Measurements from ENCODE around the gene OPN3. TPM values are rescaled to one million over a fixed set of nuclear protein-coding genes. Genes with fewer than 3 reads are reported as not detected.

Gene OPN3
- total RNA-seq, 1 donor from 2014 or later = 114 TPM

DNA sequence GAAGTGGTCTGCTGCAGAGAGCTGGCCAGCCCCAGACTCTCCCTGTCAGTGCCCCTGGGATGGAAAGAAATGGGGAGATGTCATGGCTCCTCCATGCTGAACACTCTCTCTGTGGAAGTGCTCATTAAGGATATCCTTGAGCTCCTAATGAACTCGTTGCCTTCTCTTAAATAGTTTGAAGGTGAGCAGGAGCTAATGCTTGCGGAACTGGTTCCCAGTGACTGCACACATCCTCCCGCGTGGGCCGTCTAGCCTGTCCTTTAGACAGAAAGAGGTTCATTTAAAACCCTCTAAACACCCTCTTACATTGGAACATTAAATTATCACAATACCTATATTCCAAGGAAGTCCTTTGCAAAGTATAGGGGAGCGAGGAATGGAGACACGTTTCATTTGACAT lies 6.0 kb upstream of the OPN3 start:
- DNase-seq (ENCODE audit: low read depth) = no peak

- DNase-seq (ENCODE audit: low read depth) = no peak
Observed at GRCh38 chr1:241645199-241645598, 5.0 kb upstream of the OPN3 start.

- no peak for DNase-seq (ENCODE audit: low read depth)
Observed at GRCh38 chr1:241644259-241644658, 4.1 kb upstream of the OPN3 start.

DNA sequence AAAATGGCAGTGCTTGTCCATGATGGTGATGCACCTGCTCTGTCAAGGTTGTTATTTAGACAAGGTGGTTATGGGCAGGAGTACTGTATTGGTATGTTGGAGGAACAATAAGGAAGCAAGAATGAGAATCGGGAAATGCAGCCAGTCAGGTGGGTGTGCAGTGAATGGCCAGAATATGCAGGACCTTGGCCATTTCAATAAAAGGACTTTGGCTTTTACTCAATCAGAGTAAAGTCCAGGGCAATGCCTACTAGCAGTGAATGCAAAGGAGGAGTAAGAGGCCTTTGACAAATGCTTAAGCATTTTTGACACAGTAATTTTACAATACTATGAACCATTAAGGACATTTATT lies 2.4 kb upstream of the OPN3 start:
- no peak for DNase-seq (ENCODE audit: low read depth)

GRCh38 chr1:241641773-241642592 lies 1.8 kb upstream of the OPN3 start:
- DNase-seq (ENCODE audit: low read depth) = peak; percentile 36

DNA sequence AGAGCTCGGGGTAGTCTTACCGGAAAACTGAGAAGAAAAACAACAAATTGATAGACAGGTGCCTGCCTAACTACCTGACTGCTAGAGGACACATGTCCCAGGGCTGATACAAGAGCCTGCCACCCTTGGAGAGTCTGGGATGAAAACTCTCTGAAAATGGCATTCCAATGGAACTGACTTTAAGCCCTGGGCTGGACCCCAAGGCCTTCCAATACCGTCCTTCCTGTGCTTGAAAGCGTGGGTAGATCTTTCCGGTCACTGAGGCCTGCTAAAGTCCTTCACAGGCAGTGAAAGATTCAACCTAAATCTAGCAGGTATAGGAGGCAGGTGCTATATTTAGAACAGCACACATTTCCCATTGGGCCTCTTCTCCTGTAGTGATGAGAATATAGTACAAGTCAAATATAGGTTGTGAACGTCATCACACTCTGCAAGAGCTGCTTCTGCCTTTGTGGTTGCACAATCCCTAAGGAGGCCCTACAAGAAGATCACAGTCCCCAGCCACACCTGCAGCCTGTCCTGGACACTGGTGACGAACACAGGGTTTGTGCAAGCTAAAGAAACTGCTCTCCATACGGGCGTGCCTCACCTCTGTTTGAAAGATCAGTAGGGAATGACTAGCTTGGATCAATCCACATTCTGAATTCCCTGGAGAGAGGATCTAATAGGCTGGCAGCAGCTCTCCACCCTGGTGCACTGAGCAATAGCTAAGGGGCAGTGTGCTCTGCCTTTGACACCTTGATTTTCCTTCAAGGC lies 876 bp upstream of the OPN3 start:
- DNase-seq (ENCODE audit: low read depth) = no peak

DNA sequence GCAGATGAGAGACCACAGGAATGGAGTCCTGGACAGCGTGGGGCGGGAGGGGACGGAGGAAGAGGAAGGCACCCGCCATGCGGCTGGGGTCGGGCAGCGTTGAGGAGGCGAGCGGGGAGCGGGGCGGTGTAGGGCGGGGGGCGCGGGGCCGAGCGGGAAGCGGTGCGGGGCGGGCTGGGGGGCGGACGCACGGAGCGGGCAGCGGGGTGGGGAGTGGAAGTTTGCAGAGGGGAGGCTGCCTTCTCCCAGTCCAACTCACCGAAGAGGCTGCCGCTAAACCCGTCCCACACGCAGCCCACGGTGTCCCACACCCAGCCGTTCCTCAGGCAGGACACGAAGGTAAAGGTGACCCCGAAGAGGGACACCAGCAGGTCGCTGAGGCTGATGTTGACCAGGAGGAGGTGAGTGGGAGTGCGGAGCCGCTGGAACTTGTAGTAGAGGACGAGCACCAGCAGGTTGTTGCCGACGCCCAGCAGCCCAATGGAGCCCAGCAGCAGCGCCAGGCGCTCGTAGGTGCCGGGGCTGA lies 483 bp downstream of the OPN3 start:
- no peak for DNase-seq (ENCODE audit: low read depth)

DNA sequence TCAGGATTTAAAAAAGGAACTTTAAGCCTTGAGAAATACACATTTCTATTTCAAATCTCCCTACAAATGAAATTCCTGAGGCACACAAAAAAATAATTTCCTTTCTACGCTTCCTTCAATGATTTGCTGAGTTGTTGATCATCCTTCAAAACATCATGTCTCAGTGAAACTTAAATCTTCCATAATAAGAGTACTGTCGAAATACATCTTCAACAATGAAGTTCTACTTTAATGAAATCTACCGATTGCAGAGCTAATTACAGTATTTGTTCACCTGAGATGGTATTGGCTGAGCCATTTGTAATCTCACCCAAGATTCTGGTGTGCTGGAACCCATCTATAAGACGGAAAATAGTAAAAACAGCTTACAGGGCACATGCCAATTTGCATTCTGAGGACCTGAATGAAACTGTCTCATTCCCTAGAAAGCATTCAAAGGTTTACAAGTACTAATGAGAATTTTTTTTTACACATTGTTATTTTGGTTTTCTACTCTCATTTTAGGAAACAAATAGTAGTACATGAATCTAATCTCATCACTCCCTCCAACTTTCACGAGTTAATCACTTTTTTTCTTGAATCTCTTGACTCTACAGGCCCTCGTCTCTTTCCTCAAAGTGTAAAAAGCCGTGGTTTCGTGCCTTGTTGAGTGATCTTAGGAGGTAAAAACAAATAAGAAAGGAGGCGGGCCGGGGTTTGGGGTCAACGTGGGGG lies 1.1 kb downstream of the OPN3 start:
- DNase-seq (ENCODE audit: low read depth) = no peak

- no peak for DNase-seq (ENCODE audit: low read depth)
Observed at GRCh38 chr1:241638099-241638682, 2.0 kb downstream of the OPN3 start.

GRCh38 chr1:241637604-241638003 lies 2.6 kb downstream of the OPN3 start:
- no peak for DNase-seq (ENCODE audit: low read depth)

DNA sequence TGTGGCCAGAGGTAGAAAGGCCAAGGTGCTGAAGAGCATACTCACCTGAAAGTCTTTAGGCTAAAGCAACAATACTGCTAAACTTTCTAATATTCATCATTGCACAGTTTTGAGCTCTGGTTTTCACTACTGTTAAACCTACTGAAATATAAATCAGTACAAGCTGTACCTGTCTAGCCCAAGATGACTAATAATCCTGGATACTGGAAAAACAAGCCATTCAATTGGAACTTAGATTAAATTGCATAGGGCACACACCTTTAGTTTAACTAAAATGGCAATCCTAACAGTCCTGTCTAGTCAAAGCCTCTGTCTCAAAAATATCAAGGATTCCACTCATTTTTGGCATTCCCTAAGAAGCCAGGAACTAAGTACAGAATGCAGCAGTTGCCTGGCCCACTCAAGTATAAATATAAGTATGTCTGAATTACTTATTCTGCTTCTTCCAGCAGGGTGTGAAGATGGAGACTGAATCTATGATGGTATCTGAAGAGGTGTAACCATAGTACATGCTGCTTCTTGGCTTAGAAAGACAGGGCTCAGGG lies 3.1 kb downstream of the OPN3 start:
- peak; percentile 49 for DNase-seq (ENCODE audit: low read depth)

- no peak for DNase-seq (ENCODE audit: low read depth)
Observed at GRCh38 chr1:241636291-241636690, 3.9 kb downstream of the OPN3 start.

DNA sequence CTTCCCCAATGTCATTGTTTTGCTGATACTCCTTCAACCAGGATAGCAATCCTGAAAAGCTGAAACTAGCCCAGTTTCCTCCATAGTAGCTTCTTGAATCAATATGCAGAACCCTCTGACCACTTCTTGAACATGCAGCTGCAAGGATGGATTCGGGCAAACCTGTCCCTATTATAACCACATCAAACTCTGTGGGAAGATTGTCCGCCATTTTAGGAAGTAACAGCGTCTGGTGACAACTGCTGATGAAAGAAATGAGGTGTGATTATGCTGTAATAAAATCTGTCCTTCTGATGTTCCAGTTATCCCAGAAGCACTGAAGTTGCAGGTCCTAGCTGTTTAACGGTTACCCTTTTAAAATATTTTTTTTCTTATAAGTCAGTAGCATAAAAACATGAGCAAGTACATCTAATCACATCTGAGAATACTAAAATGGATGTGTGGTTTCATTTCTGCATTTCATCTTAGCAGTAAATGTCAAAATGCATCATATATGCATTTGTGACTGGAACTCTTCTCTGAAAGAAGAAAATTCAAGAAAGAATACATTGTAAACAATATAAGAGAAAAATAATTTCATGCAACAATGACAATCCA lies 4.5 kb downstream of the OPN3 start:
- no peak for DNase-seq (ENCODE audit: low read depth)

- DNase-seq (ENCODE audit: low read depth) = no peak
Observed at GRCh38 chr1:241632987-241633386, 7.2 kb downstream of the OPN3 start.

GRCh38 chr1:241631674-241632073 lies 8.5 kb downstream of the OPN3 start:
- DNase-seq (ENCODE audit: low read depth) = no peak

GRCh38 chr1:241630899-241631298 lies 9.3 kb downstream of the OPN3 start:
- no peak for DNase-seq (ENCODE audit: low read depth)

DNA sequence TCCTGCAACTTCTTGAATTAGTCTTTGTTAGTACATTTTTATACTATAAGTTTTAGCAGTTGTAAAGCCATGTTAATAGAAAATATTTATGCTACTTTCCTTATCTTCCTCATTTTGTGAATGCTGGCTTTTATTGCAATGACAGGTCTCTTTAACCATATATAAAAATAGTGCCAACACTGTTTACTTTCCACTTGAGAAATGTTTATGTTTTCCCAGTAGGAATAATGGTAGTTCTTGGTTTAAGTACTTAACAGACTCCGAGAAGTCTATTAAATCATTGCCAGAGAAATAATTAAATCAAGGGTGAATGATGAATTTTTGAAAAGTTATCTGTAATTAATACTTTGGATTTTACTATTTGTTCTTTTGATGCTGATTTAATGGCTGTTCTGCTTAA lies 9.7 kb downstream of the OPN3 start:
- DNase-seq (ENCODE audit: low read depth) = no peak

DNA sequence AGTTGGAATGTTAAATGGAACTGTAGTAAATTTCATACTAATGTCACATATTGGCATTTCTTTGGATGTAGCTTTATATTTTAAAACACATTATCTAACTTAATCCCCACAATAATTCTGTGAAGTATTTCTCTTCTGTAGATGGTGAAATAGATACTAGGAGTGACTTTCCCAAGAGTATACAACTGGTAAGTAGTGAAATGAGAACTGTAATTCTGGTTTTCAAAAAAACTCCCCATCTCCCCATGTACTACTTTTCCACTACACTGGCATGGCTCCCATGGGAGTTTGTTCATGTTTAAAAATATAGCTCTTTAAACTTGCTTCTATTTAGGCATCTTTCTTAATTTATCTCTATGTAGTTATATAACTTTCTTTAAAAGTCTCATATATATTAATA lies 10.2 kb downstream of the OPN3 start:
- DNase-seq (ENCODE audit: low read depth) = no peak

- DNase-seq (ENCODE audit: low read depth) = peak; percentile 90
Observed at GRCh38 chr1:241627453-241628259, 12.5 kb downstream of the OPN3 start.

GRCh38 chr1:241624935-241625334 lies 15.2 kb downstream of the OPN3 start:
- DNase-seq (ENCODE audit: low read depth) = no peak

- no peak for DNase-seq (ENCODE audit: low read depth)
Observed at GRCh38 chr1:241622669-241623068, 17.5 kb downstream of the OPN3 start.

All from renal cortical epithelial cell (primary cell).